ENCODE results near the gene UXS1.

- TF ChIP-seq CTCF (conservative IDR thresholded peaks at IDR 0.05; ENCODE audit: low read length) (peak; percentile 88), EZH2phosphoT487 (IDR thresholded peaks at IDR 0.05; ENCODE audit: borderline replicate concordance) (no peak)
Measured at GRCh38 chr2:106098081-106098480, 96.0 kb downstream of the UXS1 start.

Measured in Loucy (cell line).